ENCODE data around the gene PITPNM1. TPM values are rescaled to one million over a fixed set of nuclear protein-coding genes. Genes with fewer than 3 reads are reported as not detected.
"Not testable (repeated sequence)": the region's sequence is repeated elsewhere in the genome, so short reads cannot be mapped to it uniquely, and the experiment has no call there.

Gene PITPNM1
- total RNA-seq, 1 donor from 2014 or later = 38.2 TPM

DNA sequence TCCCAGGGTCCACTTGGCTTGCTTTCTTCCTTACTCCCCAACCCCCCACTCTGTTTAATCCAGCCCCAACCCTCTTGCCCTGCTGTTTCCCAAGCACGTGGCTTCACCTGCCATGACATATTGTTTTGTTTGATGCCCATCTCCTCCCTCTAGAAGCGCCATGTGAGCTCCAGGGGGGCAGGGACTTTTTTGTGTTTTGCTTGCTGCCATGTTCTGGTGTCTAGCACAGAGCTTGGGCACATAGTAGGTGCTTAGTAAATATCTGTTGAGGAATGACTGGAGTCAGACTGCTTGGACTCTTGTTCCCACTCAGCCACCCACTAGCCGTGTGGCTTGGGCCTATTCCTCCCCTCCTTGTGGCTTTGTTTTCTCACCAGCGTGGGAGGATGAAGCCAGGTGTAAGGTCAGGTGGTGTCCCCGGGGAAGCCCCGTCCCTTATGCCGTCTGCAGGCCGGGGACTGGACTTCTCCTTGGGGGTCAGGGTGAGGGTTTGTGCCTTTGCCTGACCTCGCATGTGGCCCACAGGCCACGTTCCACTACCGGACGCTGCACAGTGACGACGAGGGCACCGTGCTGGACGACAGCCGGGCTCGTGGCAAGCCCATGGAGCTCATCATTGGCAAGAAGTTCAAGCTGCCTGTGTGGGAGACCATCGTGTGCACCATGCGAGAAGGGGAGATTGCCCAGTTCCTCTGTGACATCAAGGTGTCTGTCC lies 18.5 kb downstream of the PITPNM1 start:
- intact Hi-C loops (cut with DNase I) = no loop called here
- no peak for ATAC-seq
- TF ChIP-seq, protein P1, sequence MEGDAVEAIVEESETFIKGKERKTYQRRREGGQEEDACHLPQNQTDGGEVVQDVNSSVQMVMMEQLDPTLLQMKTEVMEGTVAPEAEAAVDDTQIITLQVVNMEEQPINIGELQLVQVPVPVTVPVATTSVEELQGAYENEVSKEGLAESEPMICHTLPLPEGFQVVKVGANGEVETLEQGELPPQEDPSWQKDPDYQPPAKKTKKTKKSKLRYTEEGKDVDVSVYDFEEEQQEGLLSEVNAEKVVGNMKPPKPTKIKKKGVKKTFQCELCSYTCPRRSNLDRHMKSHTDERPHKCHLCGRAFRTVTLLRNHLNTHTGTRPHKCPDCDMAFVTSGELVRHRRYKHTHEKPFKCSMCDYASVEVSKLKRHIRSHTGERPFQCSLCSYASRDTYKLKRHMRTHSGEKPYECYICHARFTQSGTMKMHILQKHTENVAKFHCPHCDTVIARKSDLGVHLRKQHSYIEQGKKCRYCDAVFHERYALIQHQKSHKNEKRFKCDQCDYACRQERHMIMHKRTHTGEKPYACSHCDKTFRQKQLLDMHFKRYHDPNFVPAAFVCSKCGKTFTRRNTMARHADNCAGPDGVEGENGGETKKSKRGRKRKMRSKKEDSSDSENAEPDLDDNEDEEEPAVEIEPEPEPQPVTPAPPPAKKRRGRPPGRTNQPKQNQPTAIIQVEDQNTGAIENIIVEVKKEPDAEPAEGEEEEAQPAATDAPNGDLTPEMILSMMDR (IDR thresholded peaks at IDR 0.05) = no peak
- no peaks in the 10 kb centered on the region for H3K9me3 ChIP-seq
- no peak for DNase-seq
- H3K27ac ChIP-seq = no peak overlapping the region
- no peaks in the 10 kb centered on the region for H3K27me3 ChIP-seq
- H3K4me1 ChIP-seq = peaks cover 36% of the 10 kb centered on the region
- peaks cover 42% of the 10 kb centered on the region for H3K36me3 ChIP-seq
- H3K4me3 ChIP-seq = no peak overlapping the region

DNA sequence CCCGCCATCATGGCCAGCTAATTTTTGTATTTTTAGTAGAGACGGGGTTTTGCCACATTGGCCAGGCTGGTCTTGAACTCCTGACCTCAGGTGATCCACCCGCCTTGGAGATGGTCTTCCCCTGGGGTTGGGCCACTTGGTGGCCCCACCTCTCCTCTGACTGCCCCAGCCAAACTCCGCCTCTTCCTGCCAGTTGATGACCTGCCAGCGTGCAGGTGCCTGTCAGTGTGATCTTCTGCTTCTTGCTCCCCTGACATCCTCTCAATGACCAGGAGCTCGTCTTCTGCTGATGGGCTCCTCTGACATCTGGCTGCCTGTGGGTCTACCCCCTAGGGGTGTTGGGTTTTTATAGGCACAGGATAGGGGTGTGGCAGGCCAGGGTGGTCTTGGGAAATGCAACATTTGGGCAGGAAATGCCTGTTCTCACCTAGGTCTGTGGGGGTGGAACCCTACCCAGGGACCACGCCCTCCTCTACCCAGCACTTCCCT lies 19.2 kb downstream of the PITPNM1 start:
- Histone ChIP-seq H3K36me3 (peaks cover 38% of the 10 kb centered on the region), H3K4me1 (peaks cover 36% of the 10 kb centered on the region)
- H3K27me3 ChIP-seq; H3K9me3 ChIP-seq; H3K4me3 ChIP-seq; ATAC-seq; H3K27ac ChIP-seq; DNase-seq; intact Hi-C loops (cut with DNase I): not testable (repeated sequence)

DNA sequence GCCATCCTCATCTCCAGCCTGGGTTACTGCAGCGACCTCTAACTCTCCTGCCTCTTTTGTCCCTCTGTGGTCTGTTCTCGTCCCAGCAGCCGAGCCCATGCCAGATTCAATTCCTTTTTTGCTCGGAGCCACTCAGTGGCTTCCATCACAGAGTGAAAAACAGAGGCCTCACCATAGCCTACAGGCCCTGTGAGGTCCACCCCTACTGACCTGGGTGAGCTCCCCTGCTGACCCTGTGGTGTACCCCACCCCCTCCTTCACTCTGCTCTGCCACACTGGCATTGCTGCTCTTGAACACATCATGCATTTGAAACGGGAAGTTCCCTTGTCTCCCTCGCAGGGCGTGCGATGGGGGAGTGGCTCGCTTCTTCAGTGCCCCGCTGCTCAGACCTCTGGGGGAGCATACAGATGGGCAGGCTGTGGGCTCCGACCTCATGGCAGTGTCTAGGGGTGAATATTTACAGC lies 20.3 kb downstream of the PITPNM1 start:
- H3K4me1 ChIP-seq = peaks cover 36% of the 10 kb centered on the region
- ATAC-seq (no peak), DNase-seq (no peak)
- TF ChIP-seq, protein P1 (IDR thresholded peaks at IDR 0.05) = no peak
- no peaks in the 10 kb centered on the region for H3K27me3 ChIP-seq
- H3K36me3 ChIP-seq = peaks cover 28% of the 10 kb centered on the region
- H3K4me3 ChIP-seq = no peak overlapping the region
- no peaks in the 10 kb centered on the region for H3K9me3 ChIP-seq
- no peak overlapping the region for H3K27ac ChIP-seq
- intact Hi-C loops (cut with DNase I) = no loop called here

DNA sequence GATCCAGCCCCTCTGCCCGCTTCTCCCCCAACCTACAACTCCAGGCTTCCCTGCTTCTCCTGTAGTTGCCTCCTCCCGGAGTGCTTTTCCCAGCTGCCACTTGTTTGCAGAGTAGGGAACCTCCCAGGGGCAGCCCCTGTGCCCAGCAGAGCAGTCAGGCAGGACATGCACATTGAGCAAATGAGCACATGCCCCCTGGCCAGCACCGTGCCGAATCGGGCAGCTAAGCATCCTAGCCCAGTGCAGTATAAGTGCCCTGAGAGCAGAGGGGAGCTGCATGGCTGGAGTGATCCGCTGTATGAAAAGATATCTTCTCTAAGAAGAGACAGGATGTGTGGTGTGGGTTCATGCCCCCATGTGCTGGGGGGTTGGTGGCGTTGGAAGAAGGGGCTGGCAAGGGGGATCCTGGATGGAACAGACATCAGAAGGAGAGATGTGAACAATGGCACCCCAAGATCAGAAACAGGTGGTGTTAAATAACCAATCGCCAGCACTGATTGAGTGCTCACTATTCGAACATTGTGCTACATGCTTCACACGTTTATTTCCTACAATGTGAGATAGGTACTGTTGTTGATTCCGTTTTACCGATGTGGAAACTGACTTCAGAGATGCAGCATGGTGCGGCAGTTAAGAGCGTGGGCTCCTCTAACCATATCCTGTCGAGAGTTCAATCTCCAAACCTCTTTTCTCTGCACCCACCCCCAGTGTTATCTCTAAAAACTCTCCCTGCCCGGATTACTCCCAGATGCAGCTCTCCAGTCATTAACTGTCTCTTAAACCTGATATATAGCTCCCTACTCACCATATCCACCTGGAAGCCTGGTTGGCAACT lies 21.1 kb downstream of the PITPNM1 start:
- no peaks in the 10 kb centered on the region for H3K27me3 ChIP-seq
- peak overlapping the region; percentile 62 for H3K4me3 ChIP-seq
- H3K4me1 ChIP-seq = peaks cover 36% of the 10 kb centered on the region
- intact Hi-C loops (cut with DNase I) = no loop called here
- peaks cover 19% of the 10 kb centered on the region for H3K36me3 ChIP-seq
- ATAC-seq (no peak), DNase-seq (no peak)
- H3K9me3 ChIP-seq = no peaks in the 10 kb centered on the region
- TF ChIP-seq, protein P1 (IDR thresholded peaks at IDR 0.05) = no peak
- H3K27ac ChIP-seq = peak overlapping the region; percentile 88

DNA sequence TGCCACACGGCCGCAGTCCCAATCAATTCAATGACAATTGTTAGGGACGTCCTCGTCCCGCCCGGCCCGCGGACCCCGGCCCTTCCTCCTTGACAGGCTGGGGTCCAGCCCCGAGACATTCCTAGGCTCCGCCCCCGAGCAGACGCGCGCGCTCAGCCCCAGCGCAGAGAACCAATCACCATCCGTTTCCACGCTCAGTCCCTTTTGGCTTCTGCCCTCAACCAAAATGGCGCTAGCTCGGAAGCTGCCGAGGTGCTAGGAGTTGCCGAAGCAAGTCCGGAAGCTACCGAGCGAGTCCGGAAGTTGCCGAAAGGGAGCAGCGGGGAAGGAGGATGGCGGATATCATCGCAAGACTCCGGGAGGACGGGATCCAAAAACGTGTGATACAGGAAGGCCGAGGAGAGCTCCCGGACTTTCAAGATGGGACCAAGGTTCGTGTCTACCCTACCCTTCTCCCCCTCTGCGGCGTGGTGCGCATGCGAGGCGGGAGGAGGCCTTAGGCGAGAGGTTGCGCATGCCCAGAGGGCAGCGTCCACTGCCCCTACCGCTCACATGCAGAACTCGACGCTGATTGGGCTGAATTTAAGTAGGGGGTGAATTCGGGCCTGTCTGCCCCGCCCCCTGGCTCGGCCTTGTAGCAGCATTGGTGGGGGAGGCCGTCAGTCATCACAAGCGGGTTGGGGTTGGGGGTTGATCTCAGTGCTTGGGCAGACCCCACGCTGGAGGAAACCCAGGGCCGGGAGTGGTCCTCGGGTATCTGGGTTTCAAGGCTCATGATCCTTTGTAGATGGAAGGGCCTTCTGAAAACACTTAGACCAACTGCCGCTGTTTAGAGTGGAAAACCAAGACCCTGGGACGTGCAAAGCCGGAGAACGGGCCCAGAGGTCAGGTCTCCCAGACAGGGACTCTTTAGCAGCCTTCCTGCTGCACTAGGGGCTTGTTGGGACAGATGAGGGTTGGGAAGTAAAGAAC lies 22.1 kb downstream of the PITPNM1 start, which contains the start of gene AIP:
AIP (plus strand) TSS at position 200 of the 972 bp plus-strand sequence; CDS start at position 333, 133 bp downstream.
- peak within 1 kb of the TSS; percentile 62 for H3K4me3 ChIP-seq
- peak; percentile 98 for ATAC-seq
- intact Hi-C loops (cut with DNase I) = no loop called here
- H3K4me1 ChIP-seq = peaks cover 36% of the 10 kb centered on the region
- peak within 1 kb of the TSS; percentile 88 for H3K27ac ChIP-seq
- TF ChIP-seq, protein P1 (IDR thresholded peaks at IDR 0.05) = peak; percentile 33
- peak; percentile 97 for DNase-seq
- no peaks in the 10 kb centered on the region for H3K27me3 ChIP-seq
- no peaks in the 10 kb centered on the region for H3K9me3 ChIP-seq
- peaks cover 17% of the 10 kb centered on the region for H3K36me3 ChIP-seq

Data from upper lobe of right lung (tissue), 1 donor.